Transverse colon (tissue), 4 donors: ENCODE data around the gene MAP3K21. TPM values are rescaled to one million over a fixed set of nuclear protein-coding genes. Genes with fewer than 3 reads are reported as not detected.

ENCODE experiments used
- DNase-seq: peaks from one replicate; pipeline ENCODE4 v3.0.0-alpha.2; 2019
- H3K27ac ChIP-seq, 4 donors: fragments of 200-600 bp; sonication (generic); 2 replicates each; pipeline ENCODE4 v1.5.1; 2016 to 2018; ENCODE audit warnings: inconsistent platforms in 4 of 4
- H3K27me3 ChIP-seq: fragments of 200-600 bp; sonication (generic); 2 replicates; pipeline ENCODE4 v1.5.1; 2017; ENCODE audit warnings: inconsistent platforms
- H3K36me3 ChIP-seq, 4 donors: fragments of 200-600 bp; sonication (generic); 2 replicates each; pipeline ENCODE4 v1.5.1; 2017 to 2019; ENCODE audit warnings: inconsistent platforms in 4 of 4
- H3K4me1 ChIP-seq, 4 donors: fragments of 200-600 bp; sonication (generic); 2 replicates each; pipeline ENCODE4 v1.5.1; 2017 to 2020; ENCODE audit warnings: inconsistent platforms in 4 of 4
- H3K4me3 ChIP-seq, 4 donors: fragments of 200-600 bp; sonication (generic); 1 replicate in 1 of 4; 2 replicates in 3 of 4; pipeline versions ENCODE4 v1.5.1 to v1.6.1; 2017 to 2019; ENCODE audit warnings: inconsistent platforms in 4 of 4
- H3K9me3 ChIP-seq, 2 donors: fragments of 200-600 bp; sonication (generic); 2 replicates each; pipeline ENCODE4 v1.5.1; 2017 to 2019; ENCODE audit warnings: inconsistent platforms in 2 of 2
- EP300 ChIP-seq: sonication (generic); formaldehyde crosslinking; IDR thresholded peaks from one replicate; pipeline ENCODE4 v1.6.1; 2017; ENCODE audit warnings: antibody characterized with exemption, low read depth
- POLR2A ChIP-seq: fragments of 450-650 bp; IDR thresholded peaks from one replicate; pipeline ENCODE4 v1.6.1; 2016; ENCODE audit warnings: antibody characterized with exemption, mild to moderate bottlenecking, moderate library complexity
- POLR2AphosphoS5 ChIP-seq, 3 donors: sonication (generic); formaldehyde crosslinking; IDR thresholded peaks; one replicate each; pipeline ENCODE4 v1.6.1; 2016; ENCODE audit warnings: antibody characterized with exemption in 3 of 3
- WGBS, 2 donors: methylation state at CpG; one replicate each; pipeline ENCODE4 v1.1.5; 2018; ENCODE audit warnings: low coverage in 1 of 2; 5-methylcytosine and 5-hydroxymethylcytosine counted together
- in situ Hi-C, 4 donors: fragments of 200-750 bp; cut with MboI; loops; one replicate each; pipeline versions ENCODE4 v1.15.0 to v1.15.1; 2017; ENCODE audit warnings: low sequenced_read_pairs in 3 of 4, low pct_ligation_motif_present in 1 of 4, low pct_unique_long_range_greater_than_20kb in 1 of 4
- intact Hi-C: fragments of 100-400 bp; cut with DNase I; formaldehyde crosslinking; loops from one replicate; pipeline ENCODE4 v1.15.1; 2023; ENCODE audit warnings: low total_unique reads
- total RNA-seq, 4 donors: library from RNA; depleted of rRNA; stranded (reverse); fragments of >200 nt; gene quantifications; one replicate each; pipeline ENCODE4 v1.1.0, GENCODE V29; 2016
- TF ChIP-seq, protein P1 (sequence below), 5 experiments: fragments of 200-600 bp in 3 of 5; fragments of 450-650 bp in 2 of 5; sonication (generic) in 3 of 5; IDR thresholded peaks; 1 replicate in 2 of 5; 2 replicates in 3 of 5; pipeline ENCODE4 v1.5.1; 2016 to 2017; ENCODE audit warnings: antibody characterized with exemption in 5 of 5, inconsistent platforms in 3 of 5, mild to moderate bottlenecking in 2 of 5, moderate library complexity in 1 of 5

MAP3K21 gene
- total RNA-seq, 4 donors from 2014 or later: 18.7 to 69.3 (median 28.9) TPM

- no peaks in the 10 kb centered on the region for H3K9me3 ChIP-seq
- H3K27me3 ChIP-seq: no peaks in the 10 kb centered on the region
- no peak for DNase-seq
- no peak for TF ChIP-seq EP300
- no peak for TF ChIP-seq POLR2AphosphoS5 (IDR thresholded peaks at IDR 0.05)
- TF ChIP-seq, protein P1, sequence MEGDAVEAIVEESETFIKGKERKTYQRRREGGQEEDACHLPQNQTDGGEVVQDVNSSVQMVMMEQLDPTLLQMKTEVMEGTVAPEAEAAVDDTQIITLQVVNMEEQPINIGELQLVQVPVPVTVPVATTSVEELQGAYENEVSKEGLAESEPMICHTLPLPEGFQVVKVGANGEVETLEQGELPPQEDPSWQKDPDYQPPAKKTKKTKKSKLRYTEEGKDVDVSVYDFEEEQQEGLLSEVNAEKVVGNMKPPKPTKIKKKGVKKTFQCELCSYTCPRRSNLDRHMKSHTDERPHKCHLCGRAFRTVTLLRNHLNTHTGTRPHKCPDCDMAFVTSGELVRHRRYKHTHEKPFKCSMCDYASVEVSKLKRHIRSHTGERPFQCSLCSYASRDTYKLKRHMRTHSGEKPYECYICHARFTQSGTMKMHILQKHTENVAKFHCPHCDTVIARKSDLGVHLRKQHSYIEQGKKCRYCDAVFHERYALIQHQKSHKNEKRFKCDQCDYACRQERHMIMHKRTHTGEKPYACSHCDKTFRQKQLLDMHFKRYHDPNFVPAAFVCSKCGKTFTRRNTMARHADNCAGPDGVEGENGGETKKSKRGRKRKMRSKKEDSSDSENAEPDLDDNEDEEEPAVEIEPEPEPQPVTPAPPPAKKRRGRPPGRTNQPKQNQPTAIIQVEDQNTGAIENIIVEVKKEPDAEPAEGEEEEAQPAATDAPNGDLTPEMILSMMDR (IDR thresholded peaks at IDR 0.05): no peak
- no peak for TF ChIP-seq POLR2A
- no peak overlapping the region for H3K27ac ChIP-seq
- intact Hi-C loops (no loop called here), in situ Hi-C loops (no loop called here)
- H3K4me1 ChIP-seq: no peaks in the 10 kb centered on the region
- 61% methylated on average over 2 of the region's 2 CpGs; no CpG with 5 or more reads in 1 of the 2 donors for WGBS, 2 donors
- no peaks in the 10 kb centered on the region for H3K36me3 ChIP-seq
- H3K4me3 ChIP-seq: no peak overlapping the region
Observed at GRCh38 chr1:233412812-233413211, 85.3 kb downstream of the MAP3K21 start.

DNA sequence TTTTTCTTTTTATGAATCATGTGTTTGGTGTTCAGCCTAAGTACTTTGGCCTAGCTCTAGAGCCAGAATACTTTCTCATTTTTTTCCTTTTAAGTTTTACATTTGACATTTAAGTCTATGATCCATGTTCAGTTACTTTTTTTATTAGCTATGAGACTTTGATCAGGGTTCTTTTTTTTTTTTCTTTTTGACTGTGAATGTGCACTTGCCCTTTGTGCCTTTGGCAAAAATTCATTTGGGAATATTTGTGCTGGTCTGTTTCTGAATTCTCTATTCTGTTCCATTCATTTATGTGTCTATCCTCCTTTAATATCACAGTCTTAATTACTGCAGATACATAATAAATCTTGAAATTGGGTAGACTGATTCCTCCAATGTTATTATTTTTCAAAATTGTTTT is 93.8 kb downstream of the MAP3K21 start:
- TF ChIP-seq, protein P1 (IDR thresholded peaks at IDR 0.05): no peak
- no peak for TF ChIP-seq EP300
- no peak for TF ChIP-seq POLR2AphosphoS5 (IDR thresholded peaks at IDR 0.05)
- TF ChIP-seq POLR2A: no peak
- DNase-seq: no peak
- intact Hi-C loops (no loop called here), in situ Hi-C loops (no loop called here)
- Histone ChIP-seq H3K27ac (no peak overlapping the region), H3K27me3 (peaks cover 15% of the 10 kb centered on the region), H3K4me1 (no peaks in the 10 kb centered on the region), H3K4me3 (no peak overlapping the region), H3K9me3 (no peaks in the 10 kb centered on the region), H3K36me3 (no peaks in the 10 kb centered on the region)

DNA sequence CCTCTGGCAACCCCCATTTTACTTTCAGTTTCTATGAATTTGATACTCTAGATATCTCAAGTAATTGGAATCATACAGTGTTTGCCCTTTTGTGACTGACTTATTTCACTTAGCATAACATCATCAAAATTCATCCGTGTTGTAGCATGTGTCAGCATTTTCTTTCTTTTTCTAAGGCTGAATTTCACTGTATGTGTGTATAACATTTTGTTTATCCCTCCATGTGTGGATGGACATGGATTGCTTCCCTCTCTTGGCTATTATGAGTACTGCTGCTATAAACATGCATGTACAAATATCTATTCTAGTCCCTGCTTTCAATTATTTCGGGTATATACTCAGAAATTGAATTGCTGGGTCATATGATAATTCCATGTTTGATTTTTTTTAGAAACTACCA is 97.3 kb downstream of the MAP3K21 start:
- Histone ChIP-seq H3K27me3 (peaks cover 13% of the 10 kb centered on the region), H3K27ac (no peak overlapping the region), H3K36me3 (no peaks in the 10 kb centered on the region), H3K4me3 (no peak overlapping the region), H3K4me1 (no peaks in the 10 kb centered on the region), H3K9me3 (no peaks in the 10 kb centered on the region)
- 53 to 66% methylated on average over 2 of the region's 2 CpGs for WGBS, 2 donors
- DNase-seq: no peak
- no peak for TF ChIP-seq POLR2A
- no peak for TF ChIP-seq POLR2AphosphoS5 (IDR thresholded peaks at IDR 0.05)
- TF ChIP-seq EP300: no peak
- TF ChIP-seq, protein P1 (IDR thresholded peaks at IDR 0.05): no peak
- in situ Hi-C loops (loop anchor here in 3 of 4 donors (25.0 kb wide), 2 partner anchors 363 to 638 kb away; no protein-coding TSS in a partner anchor), intact Hi-C loops (no loop called here)

DNA sequence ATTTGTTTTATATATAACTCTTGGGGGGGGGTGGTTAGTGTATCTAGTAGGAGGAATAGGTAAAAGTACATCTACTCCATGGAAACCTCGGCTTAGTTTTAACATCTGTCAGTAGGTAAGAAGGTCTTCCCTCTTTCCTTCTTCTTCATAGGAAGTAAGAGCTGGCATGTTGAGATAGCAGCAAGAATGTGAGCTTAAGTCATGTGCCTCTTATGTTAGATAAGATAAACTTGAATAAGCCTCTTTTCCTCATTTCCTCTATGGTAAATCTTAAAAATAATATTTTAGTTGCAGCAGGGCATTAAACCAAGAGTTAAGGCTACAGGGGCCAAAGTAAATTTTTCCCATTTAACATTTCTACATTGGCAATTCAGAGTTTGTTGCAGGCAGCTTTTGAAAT is 100.4 kb downstream of the MAP3K21 start:
- intact Hi-C loops: no loop called here
- no peaks in the 10 kb centered on the region for H3K36me3 ChIP-seq
- H3K9me3 ChIP-seq: no peaks in the 10 kb centered on the region
- no peak overlapping the region for H3K27ac ChIP-seq
- in situ Hi-C loops: loop anchor here in 3 of 4 donors (25.0 kb wide), 2 partner anchors 359 to 634 kb away; no protein-coding TSS in a partner anchor
- 60 to 96% methylated on average over 1 of the region's 1 CpG for WGBS, 2 donors
- no peak overlapping the region for H3K4me3 ChIP-seq
- DNase-seq: no peak
- no peak for TF ChIP-seq POLR2AphosphoS5 (IDR thresholded peaks at IDR 0.05)
- no peak for TF ChIP-seq POLR2A
- no peak for TF ChIP-seq EP300
- TF ChIP-seq, protein P1 (IDR thresholded peaks at IDR 0.05): no peak
- H3K27me3 ChIP-seq: peaks cover 9% of the 10 kb centered on the region
- H3K4me1 ChIP-seq: no peaks in the 10 kb centered on the region
